Smooth muscle cell (in vitro differentiated cells): ENCODE data around the gene CD300LG. TPM values are rescaled to one million over a fixed set of nuclear protein-coding genes. Genes with fewer than 3 reads are reported as not detected.

Experiments
- DNase-seq: peaks from one replicate; lab custom pipeline; 2025; ENCODE audit not compliant: unreplicated experiment; lab: John Stamatoyannopoulos, UW
- H2AFZ ChIP-seq: fragments of 200-600 bp; sonication (generic); 2 replicates; pipeline ENCODE4 v1.6.0; 2016; ENCODE audit warnings: antibody characterized with exemption, low read depth, mild to moderate bottlenecking
- H3F3A ChIP-seq: fragments of 200-600 bp; sonication (generic); 2 replicates; pipeline ENCODE4 v1.6.0; 2017; ENCODE audit warnings: antibody characterized with exemption, low read depth
- H3K27ac ChIP-seq: fragments of 200-600 bp; sonication (generic); 2 replicates; pipeline ENCODE4 v1.5.1; 2016; ENCODE audit warnings: low read depth, mild to moderate bottlenecking
- H3K27me3 ChIP-seq: fragments of 200-600 bp; sonication (generic); 2 replicates; pipeline ENCODE4 v1.6.1; 2016; ENCODE audit warnings: low read depth, mild to moderate bottlenecking
- H3K36me3 ChIP-seq: fragments of 200-600 bp; sonication (generic); 2 replicates; pipeline ENCODE4 v1.5.1; 2016; ENCODE audit warnings: low read depth
- H3K4me1 ChIP-seq: fragments of 200-600 bp; sonication (generic); 2 replicates; pipeline ENCODE4 v1.5.1; 2016; ENCODE audit warnings: low read depth
- H3K4me2 ChIP-seq: fragments of 200-600 bp; sonication (generic); 2 replicates; pipeline ENCODE4 v1.6.0; 2016; ENCODE audit warnings: mild to moderate bottlenecking
- H3K4me3 ChIP-seq: fragments of 200-600 bp; sonication (generic); 2 replicates; pipeline ENCODE4 v1.5.1; 2016; ENCODE audit warnings: mild to moderate bottlenecking
- H3K79me2 ChIP-seq: fragments of 200-600 bp; sonication (generic); 2 replicates; pipeline ENCODE4 v1.6.0; 2016; ENCODE audit warnings: low read depth, mild to moderate bottlenecking
- H3K9ac ChIP-seq: fragments of 200-600 bp; sonication (generic); 2 replicates; pipeline ENCODE4 v1.6.0; 2016; ENCODE audit warnings: low read depth
- H3K9me3 ChIP-seq: fragments of 200-600 bp; sonication (generic); replicated peaks from 2 replicates; pipeline ENCODE4 v1.5.1; 2016; ENCODE audit warnings: low read depth
- H4K20me1 ChIP-seq: fragments of 200-600 bp; sonication (generic); 2 replicates; pipeline ENCODE4 v1.6.0; 2016; ENCODE audit warnings: low read depth
- CTCF ChIP-seq: fragments of 200-600 bp; sonication (generic); IDR thresholded peaks from 2 replicates; pipeline ENCODE4 v1.5.1; 2017; ENCODE audit warnings: borderline replicate concordance, mild to moderate bottlenecking, antibody characterized with exemption; ENCODE audit not compliant: insufficient read depth, poor library complexity, severe bottlenecking
- WGBS: methylation state at CpG from one replicate; pipeline ENCODE4 v1.1.7; 2016; ENCODE audit warnings: low lambda C conversion rate; 5-methylcytosine and 5-hydroxymethylcytosine counted together
- polyA plus RNA-seq: library from polyadenylated mRNA; unstranded; fragments of >200 nt; fragmentation: Nextera tagmentation; extraction: Ambion mirVana; gene quantifications from 2 replicates; pipeline ENCODE4 v1.2.1, GENCODE V29; 2016
- total RNA-seq: library from RNA; depleted of rRNA; stranded (reverse); fragments of >200 nt; gene quantifications from 2 replicates; pipeline ENCODE4 v1.2.3, GENCODE V29; 2014

CD300LG gene
- total and polyA plus RNA-seq, 2 experiments from 2014 or later: not detected

- Histone ChIP-seq H3K9ac (peak within 1 kb of the TSS; percentile 68), H3K27ac (no peak within 1 kb of the TSS)
- DNase-seq: peak; percentile 52
These were observed 13.8 kb upstream of the CD300LG start, which contains the start of gene MPP3 for GRCh38 chr17:43832976-43833829. Gene MPP3, minus strand, starts transcription at chr17:43833146. Its CDS starts 1,240 bp downstream, at chr17:43831906.

GRCh38 chr17:43834106-43834505 is 12.9 kb upstream of the CD300LG start:
- H2AFZ ChIP-seq: no peak overlapping the region
- no peak for DNase-seq
- H3K9ac ChIP-seq: no peak overlapping the region
- no peak overlapping the region for H3K27ac ChIP-seq
- peaks cover 6% of the 10 kb centered on the region for H3K4me1 ChIP-seq
- H3F3A ChIP-seq: no peaks in the 10 kb centered on the region
- H3K4me2 ChIP-seq: no peak overlapping the region
- no peaks in the 10 kb centered on the region for H3K9me3 ChIP-seq
- H3K79me2 ChIP-seq: no peaks in the 10 kb centered on the region
- no peaks in the 10 kb centered on the region for H3K27me3 ChIP-seq
- 87% methylated on average over 2 of the region's 2 CpGs for WGBS
- no peak for TF ChIP-seq CTCF
- H4K20me1 ChIP-seq: peaks cover 7% of the 10 kb centered on the region
- no peaks in the 10 kb centered on the region for H3K36me3 ChIP-seq
- H3K4me3 ChIP-seq: no peak overlapping the region

More at GRCh38 chr17:43832976-43833829, 13.8 kb upstream of the CD300LG start, which contains the start of gene MPP3:
- H3K79me2 ChIP-seq: no peaks in the 10 kb centered on the region
- H2AFZ ChIP-seq: peak within 1 kb of the TSS; percentile 48
- WGBS: 6% methylated on average over 29 of the region's 87 CpGs
- H3F3A ChIP-seq: no peaks in the 10 kb centered on the region
- H3K4me2 ChIP-seq: peak within 1 kb of the TSS; percentile 94
- no peaks in the 10 kb centered on the region for H3K27me3 ChIP-seq
- no peak for TF ChIP-seq CTCF
- H4K20me1 ChIP-seq: peaks cover 7% of the 10 kb centered on the region
- no peaks in the 10 kb centered on the region for H3K9me3 ChIP-seq
- no peaks in the 10 kb centered on the region for H3K36me3 ChIP-seq
- peaks cover 6% of the 10 kb centered on the region for H3K4me1 ChIP-seq
- H3K4me3 ChIP-seq: peak within 1 kb of the TSS; percentile 79

DNA sequence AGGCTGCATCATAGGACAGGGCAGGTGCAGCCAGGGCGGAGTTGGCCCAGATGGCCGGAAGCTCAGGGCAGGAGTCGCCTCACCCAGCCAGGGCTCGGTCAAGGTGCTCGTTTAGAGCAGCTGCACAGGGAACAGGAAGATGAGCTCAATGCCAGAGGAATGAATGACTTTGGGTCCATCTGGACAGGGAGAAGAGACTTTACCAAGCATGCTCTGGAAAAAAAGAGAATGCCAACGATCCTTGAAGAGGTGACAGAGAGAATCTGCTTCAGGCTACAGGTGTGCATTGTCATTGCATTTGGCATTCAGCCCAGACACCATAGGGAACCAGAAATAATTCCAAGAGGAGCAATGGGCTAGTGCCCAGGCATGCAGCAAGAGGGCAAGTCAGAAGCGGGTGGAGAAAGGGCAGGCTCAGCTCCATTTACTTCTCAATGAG is 7.3 kb upstream of the CD300LG start:
- no peak overlapping the region for H2AFZ ChIP-seq
- no peak overlapping the region for H3K9ac ChIP-seq
- TF ChIP-seq CTCF: no peak
- no peak for DNase-seq
- H3K79me2 ChIP-seq: no peaks in the 10 kb centered on the region
- H3K27ac ChIP-seq: no peak overlapping the region
- WGBS: 64% methylated on average over 7 of the region's 7 CpGs
- H3K36me3 ChIP-seq: no peaks in the 10 kb centered on the region
- no peaks in the 10 kb centered on the region for H3F3A ChIP-seq
- H3K27me3 ChIP-seq: no peaks in the 10 kb centered on the region
- no peak overlapping the region for H3K4me2 ChIP-seq
- no peak overlapping the region for H3K4me3 ChIP-seq
- no peaks in the 10 kb centered on the region for H3K9me3 ChIP-seq
- H4K20me1 ChIP-seq: no peaks in the 10 kb centered on the region
- H3K4me1 ChIP-seq: no peaks in the 10 kb centered on the region

DNA sequence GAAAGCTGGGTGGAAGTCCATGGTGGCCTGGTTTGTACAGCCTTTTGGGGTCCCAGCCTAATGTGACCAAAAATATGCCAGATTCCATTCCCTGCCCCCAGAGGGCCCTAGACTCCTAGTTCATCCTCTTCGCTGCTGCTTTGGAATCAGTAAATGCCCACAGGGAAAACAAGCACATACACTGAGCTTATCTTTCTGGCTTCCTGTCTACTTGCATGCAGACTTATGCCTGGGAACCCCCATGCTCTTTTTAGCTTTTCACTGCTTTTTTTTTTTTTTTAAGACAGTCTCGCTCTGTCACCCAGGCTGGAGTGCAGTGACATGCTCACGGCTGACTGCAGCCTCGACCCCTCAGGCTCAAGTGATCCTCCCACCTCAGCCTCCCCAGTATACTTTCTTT is 6.2 kb upstream of the CD300LG start:
- Histone ChIP-seq H3K9ac (no peak overlapping the region), H3K27ac (no peak overlapping the region), H2AFZ (no peak overlapping the region), H3K79me2 (no peaks in the 10 kb centered on the region), H3K9me3 (no peaks in the 10 kb centered on the region), H3K4me3 (no peak overlapping the region), H3K4me1 (no peaks in the 10 kb centered on the region), H3K27me3 (no peaks in the 10 kb centered on the region), H4K20me1 (no peaks in the 10 kb centered on the region), H3F3A (no peaks in the 10 kb centered on the region), H3K36me3 (no peaks in the 10 kb centered on the region), H3K4me2 (peak overlapping the region; percentile 48)
- peak; percentile 9 for TF ChIP-seq CTCF
- no peak for DNase-seq
- 20% methylated on average over 4 of the region's 4 CpGs for WGBS
